HEK293 (cell line): Measurements from ENCODE around the gene ZNF70.
A peak's percentile ranks its signal among the peaks of the same experiment; 100 is the strongest.

ENCODE experiments used
- CTCF ChIA-PET: fragments of 350-600 bp; formaldehyde crosslinking; extraction: SDS; loops from one replicate; lab custom pipeline; 2021; ENCODE audit warnings: antibody characterized with exemption; lab: Yijun Ruan, JAX
- POLR2A ChIA-PET: fragments of 300-600 bp; formaldehyde crosslinking; extraction: SDS; loops from one replicate; lab custom pipeline; 2020; ENCODE audit warnings: antibody characterized with exemption, inconsistent platforms; lab: Yijun Ruan, JAX
- H3K27ac ChIP-seq: fragments of 200-500 bp; sonication (Bioruptor generic); 2 replicates; pipeline ENCODE4 v1.5.1; 2014; ENCODE audit warnings: low read depth, low read length, control low read depth, inconsistent platforms; ENCODE audit errors: extremely low read depth
- H3K36me3 ChIP-seq, 2 experiments: fragments of 200-500 bp in 1 of 2; sonication (Bioruptor generic) in 1 of 2; 1 replicate in 1 of 2; 2 replicates in 1 of 2; pipeline ENCODE4 v1.5.1; 2014 to 2017; ENCODE audit warnings: inconsistent platforms in 2 of 2, low read length in 2 of 2; ENCODE audit not compliant: control insufficient read depth in 2 of 2, insufficient read depth in 1 of 2
- H3K4me1 ChIP-seq: fragments of 200-500 bp; sonication (Bioruptor generic); 2 replicates; pipeline ENCODE4 v1.5.1; 2014; ENCODE audit warnings: mild to moderate bottlenecking, low read length, inconsistent platforms; ENCODE audit not compliant: control insufficient read depth, insufficient read depth
- H3K4me3 ChIP-seq: 2 replicates; pipeline ENCODE4 v1.5.1; 2011; ENCODE audit warnings: low read depth, mild to moderate bottlenecking, control low read depth, low read length, moderate library complexity
- H3K9me3 ChIP-seq: fragments of 200-500 bp; sonication (Bioruptor generic); 2 replicates; pipeline ENCODE4 v1.5.1; 2014; ENCODE audit warnings: low read depth, low read length, inconsistent platforms; ENCODE audit not compliant: control insufficient read depth, insufficient read depth
- HOXD13 ChIP-seq: sonication (generic); formaldehyde crosslinking; IDR thresholded peaks from 2 replicates; pipeline ENCODE4 v1.8.0; 2022; ENCODE audit warnings: missing genetic modification reagents, borderline replicate concordance
- KLF1 ChIP-seq: fragments of 450-650 bp; formaldehyde crosslinking; IDR thresholded peaks from 2 replicates; pipeline ENCODE4 v1.5.1; 2016; ENCODE audit warnings: missing biosample characterization, missing genetic modification characterization
- KLF10 ChIP-seq: fragments of 450-650 bp; IDR thresholded peaks from 2 replicates; pipeline ENCODE4 v1.5.1; 2018; ENCODE audit warnings: missing biosample characterization, mild to moderate bottlenecking, missing genetic modification characterization
- OSR2 ChIP-seq: fragments of 450-650 bp; formaldehyde crosslinking; IDR thresholded peaks from 2 replicates; pipeline ENCODE4 v1.5.1; 2016; ENCODE audit warnings: missing biosample characterization, missing genetic modification characterization
- SCRT2 ChIP-seq: fragments of 450-650 bp; formaldehyde crosslinking; IDR thresholded peaks from 2 replicates; pipeline ENCODE4 v1.5.1; 2016; ENCODE audit warnings: missing biosample characterization, missing genetic modification characterization
- YY1 ChIP-seq: fragments of 450-650 bp; formaldehyde crosslinking; IDR thresholded peaks from 2 replicates; pipeline ENCODE4 v1.5.1; 2018; ENCODE audit warnings: missing biosample characterization, missing genetic modification characterization
- ZBTB48 ChIP-seq: fragments of 450-650 bp; formaldehyde crosslinking; IDR thresholded peaks from 2 replicates; pipeline ENCODE4 v1.5.1; 2016; ENCODE audit warnings: missing biosample characterization, missing genetic modification characterization
- ZEB2 ChIP-seq: fragments of 450-650 bp; formaldehyde crosslinking; IDR thresholded peaks from 2 replicates; pipeline ENCODE4 v1.5.1; 2016; ENCODE audit warnings: missing biosample characterization, missing genetic modification characterization
- ZFP69B ChIP-seq: fragments of 450-650 bp; formaldehyde crosslinking; IDR thresholded peaks from 2 replicates; pipeline ENCODE4 v1.5.1; 2016; ENCODE audit warnings: missing biosample characterization, missing genetic modification characterization
- ZNF112 ChIP-seq: fragments of 450-650 bp; formaldehyde crosslinking; IDR thresholded peaks from 2 replicates; pipeline ENCODE4 v1.5.0; 2017; ENCODE audit warnings: missing biosample characterization, missing genetic modification characterization
- ZNF629 ChIP-seq: fragments of 450-650 bp; formaldehyde crosslinking; IDR thresholded peaks from 2 replicates; pipeline ENCODE4 v1.5.1; 2017; ENCODE audit warnings: missing biosample characterization, missing genetic modification characterization
- ZNF76 ChIP-seq: fragments of 450-650 bp; formaldehyde crosslinking; IDR thresholded peaks from 2 replicates; pipeline ENCODE4; 2016; ENCODE audit warnings: low read depth, missing biosample characterization, missing genetic modification characterization, borderline replicate concordance
- ZNF785 ChIP-seq: fragments of 450-650 bp; formaldehyde crosslinking; IDR thresholded peaks from 2 replicates; pipeline ENCODE4 v1.5.1; 2016; ENCODE audit warnings: missing biosample characterization, missing genetic modification characterization
- TF ChIP-seq, protein P1 (sequence below): fragments of 450-650 bp; formaldehyde crosslinking; IDR thresholded peaks from 2 replicates; pipeline ENCODE4 v1.5.1; 2016; ENCODE audit warnings: missing biosample characterization, missing genetic modification characterization
- TF ChIP-seq, protein P2 (sequence below): fragments of 450-650 bp; formaldehyde crosslinking; IDR thresholded peaks from 2 replicates; pipeline ENCODE4 v1.5.1; 2016; ENCODE audit warnings: missing biosample characterization, missing genetic modification characterization
- TF ChIP-seq, protein P3 (sequence below): IDR thresholded peaks from 2 replicates; pipeline ENCODE4 v1.6.1; 2011; ENCODE audit warnings: mild to moderate bottlenecking, low read depth, low read length, borderline replicate concordance
- TF ChIP-seq, protein P4 (sequence below): fragments of 450-650 bp; formaldehyde crosslinking; IDR thresholded peaks from 2 replicates; pipeline ENCODE4 v1.5.1; 2017; ENCODE audit warnings: missing biosample characterization, missing genetic modification characterization

Gene ZNF70

DNA sequence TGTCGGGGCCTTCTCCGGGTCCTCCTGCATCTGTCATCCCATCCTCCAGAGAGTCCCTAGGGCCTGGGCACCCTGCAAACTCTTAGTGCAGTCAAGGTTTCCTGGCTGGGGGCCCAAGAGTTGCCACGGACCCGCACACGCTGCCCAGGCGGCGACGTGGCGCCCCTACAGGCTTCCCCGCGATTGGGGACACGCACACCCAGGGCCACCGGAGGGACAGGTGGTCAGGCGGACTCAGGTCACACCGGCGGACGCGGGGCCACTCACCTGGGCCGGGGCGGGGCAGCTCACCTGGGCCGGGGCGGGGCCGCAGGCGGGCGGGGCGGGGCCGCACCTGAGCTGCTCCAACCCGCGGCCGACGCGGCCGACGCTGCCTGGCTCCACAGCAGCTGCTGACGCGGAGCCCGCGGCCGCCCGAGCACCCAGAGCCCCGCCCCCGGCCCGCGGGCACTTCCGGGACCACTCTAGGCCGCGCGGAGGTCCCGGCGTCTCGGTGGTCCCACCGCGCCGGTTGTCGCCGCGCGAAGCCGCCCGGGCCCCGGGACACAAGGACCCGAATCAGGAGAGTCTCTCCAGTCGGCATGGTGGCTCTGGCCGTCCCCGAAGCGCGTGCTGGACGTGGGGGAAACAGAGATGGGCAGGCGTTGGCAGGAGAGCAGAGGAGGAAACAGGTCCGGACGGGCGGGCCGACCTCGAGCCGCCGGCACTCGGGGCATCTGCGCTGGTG is at the start of gene ZNF70 (continued):
- TF ChIP-seq, protein P1, sequence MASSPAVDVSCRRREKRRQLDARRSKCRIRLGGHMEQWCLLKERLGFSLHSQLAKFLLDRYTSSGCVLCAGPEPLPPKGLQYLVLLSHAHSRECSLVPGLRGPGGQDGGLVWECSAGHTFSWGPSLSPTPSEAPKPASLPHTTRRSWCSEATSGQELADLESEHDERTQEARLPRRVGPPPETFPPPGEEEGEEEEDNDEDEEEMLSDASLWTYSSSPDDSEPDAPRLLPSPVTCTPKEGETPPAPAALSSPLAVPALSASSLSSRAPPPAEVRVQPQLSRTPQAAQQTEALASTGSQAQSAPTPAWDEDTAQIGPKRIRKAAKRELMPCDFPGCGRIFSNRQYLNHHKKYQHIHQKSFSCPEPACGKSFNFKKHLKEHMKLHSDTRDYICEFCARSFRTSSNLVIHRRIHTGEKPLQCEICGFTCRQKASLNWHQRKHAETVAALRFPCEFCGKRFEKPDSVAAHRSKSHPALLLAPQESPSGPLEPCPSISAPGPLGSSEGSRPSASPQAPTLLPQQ (tag by site-specific recombination), result peak; percentile 67; the same call in 1 of the 2 replicates
- TF ChIP-seq ZNF76 (tag by site-specific recombination), result peak; percentile 20; the same call in 1 of the 2 replicates
- peak; percentile 51; the same call in 1 of the 2 replicates for TF ChIP-seq ZBTB48 (tag by site-specific recombination)
- peak; percentile 58 for TF ChIP-seq SCRT2 (tag by site-specific recombination)
- TF ChIP-seq, protein P2, sequence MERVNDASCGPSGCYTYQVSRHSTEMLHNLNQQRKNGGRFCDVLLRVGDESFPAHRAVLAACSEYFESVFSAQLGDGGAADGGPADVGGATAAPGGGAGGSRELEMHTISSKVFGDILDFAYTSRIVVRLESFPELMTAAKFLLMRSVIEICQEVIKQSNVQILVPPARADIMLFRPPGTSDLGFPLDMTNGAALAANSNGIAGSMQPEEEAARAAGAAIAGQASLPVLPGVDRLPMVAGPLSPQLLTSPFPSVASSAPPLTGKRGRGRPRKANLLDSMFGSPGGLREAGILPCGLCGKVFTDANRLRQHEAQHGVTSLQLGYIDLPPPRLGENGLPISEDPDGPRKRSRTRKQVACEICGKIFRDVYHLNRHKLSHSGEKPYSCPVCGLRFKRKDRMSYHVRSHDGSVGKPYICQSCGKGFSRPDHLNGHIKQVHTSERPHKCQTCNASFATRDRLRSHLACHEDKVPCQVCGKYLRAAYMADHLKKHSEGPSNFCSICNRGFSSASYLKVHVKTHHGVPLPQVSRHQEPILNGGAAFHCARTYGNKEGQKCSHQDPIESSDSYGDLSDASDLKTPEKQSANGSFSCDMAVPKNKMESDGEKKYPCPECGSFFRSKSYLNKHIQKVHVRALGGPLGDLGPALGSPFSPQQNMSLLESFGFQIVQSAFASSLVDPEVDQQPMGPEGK, result peak; percentile 15; the same call in 1 of the 2 replicates
- no peak for TF ChIP-seq ZEB2 (tag by site-specific recombination)
- TF ChIP-seq ZNF112 (tag by site-specific recombination), result no peak
- no peak for TF ChIP-seq OSR2 (tag by site-specific recombination)
- no peak for TF ChIP-seq ZNF785 (tag by site-specific recombination)
- TF ChIP-seq, protein P3, sequence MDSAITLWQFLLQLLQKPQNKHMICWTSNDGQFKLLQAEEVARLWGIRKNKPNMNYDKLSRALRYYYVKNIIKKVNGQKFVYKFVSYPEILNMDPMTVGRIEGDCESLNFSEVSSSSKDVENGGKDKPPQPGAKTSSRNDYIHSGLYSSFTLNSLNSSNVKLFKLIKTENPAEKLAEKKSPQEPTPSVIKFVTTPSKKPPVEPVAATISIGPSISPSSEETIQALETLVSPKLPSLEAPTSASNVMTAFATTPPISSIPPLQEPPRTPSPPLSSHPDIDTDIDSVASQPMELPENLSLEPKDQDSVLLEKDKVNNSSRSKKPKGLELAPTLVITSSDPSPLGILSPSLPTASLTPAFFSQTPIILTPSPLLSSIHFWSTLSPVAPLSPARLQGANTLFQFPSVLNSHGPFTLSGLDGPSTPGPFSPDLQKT, result peak; percentile 31; the same call in 1 of the 2 replicates
- peak; percentile 25; the same call in 1 of the 2 replicates for TF ChIP-seq ZFP69B
- peak; percentile 44 for TF ChIP-seq ZNF629
- TF ChIP-seq KLF10 (tag by site-specific recombination), result peak; percentile 42; the same call in 1 of the 2 replicates
- peak; percentile 19; the same call in 1 of the 2 replicates for TF ChIP-seq YY1
- TF ChIP-seq HOXD13 (CRISPR knock-in tag), result no peak

DNA sequence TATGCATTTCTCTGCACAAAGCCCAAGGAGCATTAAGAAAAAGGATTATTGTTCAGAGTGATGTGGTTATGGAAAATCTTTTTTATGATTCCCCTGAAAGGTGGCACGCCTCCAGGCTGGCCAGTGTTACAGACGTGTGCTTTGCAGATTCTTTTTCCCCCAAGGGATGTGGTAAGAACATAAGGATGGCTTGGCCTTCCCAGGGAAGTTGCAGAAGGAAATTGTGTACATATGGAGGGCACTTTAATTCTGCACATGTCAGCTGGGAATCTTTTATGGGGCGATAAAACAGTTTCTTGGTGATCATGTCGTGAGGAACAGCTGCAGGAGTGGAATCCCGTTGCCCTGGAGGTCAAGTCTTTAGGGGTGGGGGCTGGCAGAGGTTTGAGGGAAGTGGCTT is 45.5 kb upstream of the ZNF70 start:
- ChIA-PET POLR2A (interaction anchor here (0.6 kb wide), 1 partner anchor 30 kb away, joined by 5 read pairs; no protein-coding TSS in a partner anchor), CTCF (no interaction called here)

More for the DNA sequence above, 45.5 kb upstream of the ZNF70 start:
- Histone ChIP-seq H3K4me1 (no peaks in the 10 kb centered on the region), H3K4me3 (no peak overlapping the region), H3K9me3 (no peaks in the 10 kb centered on the region), H3K36me3 (peaks cover 65 to 87% of the 10 kb centered on the region in 2 experiments), H3K27ac (no peak overlapping the region)
- TF ChIP-seq, protein P4, sequence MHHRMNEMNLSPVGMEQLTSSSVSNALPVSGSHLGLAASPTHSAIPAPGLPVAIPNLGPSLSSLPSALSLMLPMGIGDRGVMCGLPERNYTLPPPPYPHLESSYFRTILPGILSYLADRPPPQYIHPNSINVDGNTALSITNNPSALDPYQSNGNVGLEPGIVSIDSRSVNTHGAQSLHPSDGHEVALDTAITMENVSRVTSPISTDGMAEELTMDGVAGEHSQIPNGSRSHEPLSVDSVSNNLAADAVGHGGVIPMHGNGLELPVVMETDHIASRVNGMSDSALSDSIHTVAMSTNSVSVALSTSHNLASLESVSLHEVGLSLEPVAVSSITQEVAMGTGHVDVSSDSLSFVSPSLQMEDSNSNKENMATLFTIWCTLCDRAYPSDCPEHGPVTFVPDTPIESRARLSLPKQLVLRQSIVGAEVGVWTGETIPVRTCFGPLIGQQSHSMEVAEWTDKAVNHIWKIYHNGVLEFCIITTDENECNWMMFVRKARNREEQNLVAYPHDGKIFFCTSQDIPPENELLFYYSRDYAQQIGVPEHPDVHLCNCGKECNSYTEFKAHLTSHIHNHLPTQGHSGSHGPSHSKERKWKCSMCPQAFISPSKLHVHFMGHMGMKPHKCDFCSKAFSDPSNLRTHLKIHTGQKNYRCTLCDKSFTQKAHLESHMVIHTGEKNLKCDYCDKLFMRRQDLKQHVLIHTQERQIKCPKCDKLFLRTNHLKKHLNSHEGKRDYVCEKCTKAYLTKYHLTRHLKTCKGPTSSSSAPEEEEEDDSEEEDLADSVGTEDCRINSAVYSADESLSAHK, result peak; percentile 48; the same call in 1 of the 2 replicates
- no peak for TF ChIP-seq KLF1 (tag by site-specific recombination)
